Ishikawa (cell line): ENCODE measurements around the gene CA10.

Experiments
- CREB1 ChIP-seq: IDR thresholded peaks from 2 replicates; pipeline ENCODE4 v1.6.1; 2012; ENCODE audit warnings: low read depth
- EP300 ChIP-seq: IDR thresholded peaks from 2 replicates; pipeline ENCODE4 v1.6.1; 2012; ENCODE audit warnings: borderline replicate concordance
- RAD21 ChIP-seq: IDR thresholded peaks from 2 replicates; pipeline ENCODE4 v1.6.1; 2012; ENCODE audit warnings: low read depth
- REST ChIP-seq: IDR thresholded peaks from 2 replicates; pipeline ENCODE4 v1.6.1; 2012; ENCODE audit warnings: low read depth, mild to moderate bottlenecking

GRCh38 chr17:51846566-51846965 lies 311.9 kb downstream of the CA10 start:
- TF ChIP-seq REST (no peak), RAD21 (no peak), CREB1 (no peak), EP300 (no peak)
